Ishikawa (cell line): ENCODE results near the gene SLC6A18.

Source experiments
- CEBPB ChIP-seq: IDR thresholded peaks from 2 replicates; pipeline ENCODE4 v1.6.1; 2012
- CREB1 ChIP-seq: IDR thresholded peaks from 2 replicates; pipeline ENCODE4 v1.6.1; 2012; ENCODE audit warnings: low read depth
- EGR1 ChIP-seq: IDR thresholded peaks from 2 replicates; pipeline ENCODE4 v1.6.1; 2012
- EP300 ChIP-seq: IDR thresholded peaks from 2 replicates; pipeline ENCODE4 v1.6.1; 2012; ENCODE audit warnings: borderline replicate concordance
- FOXM1 ChIP-seq: IDR thresholded peaks from 2 replicates; pipeline ENCODE4 v1.6.1; 2012; ENCODE audit warnings: low read depth, borderline replicate concordance
- MAX ChIP-seq: IDR thresholded peaks from 2 replicates; pipeline ENCODE4 v1.6.1; 2012
- NFIC ChIP-seq: IDR thresholded peaks from 2 replicates; pipeline ENCODE4 v1.6.1; 2012
- RAD21 ChIP-seq: IDR thresholded peaks from 2 replicates; pipeline ENCODE4 v1.6.1; 2012; ENCODE audit warnings: low read depth
- REST ChIP-seq: IDR thresholded peaks from 2 replicates; pipeline ENCODE4 v1.6.1; 2012; ENCODE audit warnings: low read depth, mild to moderate bottlenecking
- TAF1 ChIP-seq: IDR thresholded peaks from 2 replicates; pipeline ENCODE4 v1.6.1; 2012; ENCODE audit warnings: low read depth, mild to moderate bottlenecking
- TCF12 ChIP-seq: IDR thresholded peaks from 2 replicates; pipeline ENCODE4 v1.6.1; 2012; ENCODE audit warnings: low read depth
- TEAD4 ChIP-seq: IDR thresholded peaks from 2 replicates; pipeline ENCODE4 v1.6.1; 2012
- USF1 ChIP-seq: IDR thresholded peaks from 2 replicates; pipeline ENCODE4 v1.6.1; 2012
- YY1 ChIP-seq: IDR thresholded peaks from 2 replicates; pipeline ENCODE4 v1.6.1; 2012; ENCODE audit warnings: low read depth
- ZBTB7A ChIP-seq: IDR thresholded peaks from 2 replicates; pipeline ENCODE4 v1.6.1; 2012; ENCODE audit warnings: low read depth

The SLC6A18 gene

GRCh38 chr5:1294206-1294834 lies 69.1 kb downstream of the SLC6A18 start:
- TF ChIP-seq EGR1 (peak; percentile 96), TEAD4 (peak; percentile 29; the same call in 1 of the 2 replicates), NFIC (peak; percentile 33), USF1 (peak; percentile 19; the same call in 1 of the 2 replicates), TAF1 (no peak), YY1 (no peak), CREB1 (no peak), TCF12 (peak; percentile 63), RAD21 (no peak; the same call in 1 of the 2 replicates), ZBTB7A (peak; percentile 3; the same call in 1 of the 2 replicates), FOXM1 (no peak), REST (no peak), MAX (peak; percentile 85), CEBPB (no peak), EP300 (no peak)

GRCh38 chr5:1294835-1295649 lies 69.9 kb downstream of the SLC6A18 start, which contains the start of gene TERT:
TERT (minus strand) TSS chr5:1295068; CDS start chr5:1294989, 79 bp downstream.
- TF ChIP-seq CREB1 = no peak
- TF ChIP-seq MAX = peak; percentile 44; the same call in 1 of the 2 replicates
- TF ChIP-seq EGR1 = peak; percentile 81
- no peak for TF ChIP-seq EP300

GRCh38 chr5:1295650-1296037 lies 70.5 kb downstream of the SLC6A18 start:
- TF ChIP-seq TCF12 (no peak), EGR1 (no peak), MAX (no peak), NFIC (no peak), CEBPB (no peak), YY1 (no peak), FOXM1 (no peak), EP300 (no peak), RAD21 (no peak), TAF1 (no peak), ZBTB7A (no peak), REST (no peak), CREB1 (no peak), TEAD4 (no peak), USF1 (no peak)
